GM21381 (cell line): ENCODE data around the gene FAH.

Source experiments
- ATAC-seq: cut with Tn5 transposase; IDR thresholded peaks from one replicate; pipeline ENCODE4 v1.9.1; 2021; ENCODE audit warnings: mild to moderate bottlenecking, moderate library complexity; ENCODE audit not compliant: unreplicated experiment

FAH gene

DNA sequence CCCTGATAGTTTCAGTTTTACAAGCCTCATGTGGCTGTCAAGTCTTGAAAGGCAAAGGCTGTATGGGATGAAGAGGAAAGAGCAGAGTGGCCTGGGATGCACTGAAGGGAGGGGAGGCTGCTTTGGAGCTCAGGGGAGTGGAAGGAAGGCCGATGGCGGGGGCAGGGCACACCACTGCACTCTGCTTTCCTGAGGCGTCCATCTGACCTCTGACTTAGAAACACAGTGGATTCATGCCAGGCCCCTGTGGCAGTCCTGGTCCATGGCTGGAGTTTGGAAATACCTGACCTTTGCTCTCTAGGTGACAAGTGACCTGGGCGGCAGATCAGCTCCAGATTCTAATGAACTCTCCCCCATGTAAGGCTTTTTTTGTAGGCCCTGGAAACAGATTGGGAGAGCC lies 19.0 kb downstream of the FAH start:
- no peak for ATAC-seq

DNA sequence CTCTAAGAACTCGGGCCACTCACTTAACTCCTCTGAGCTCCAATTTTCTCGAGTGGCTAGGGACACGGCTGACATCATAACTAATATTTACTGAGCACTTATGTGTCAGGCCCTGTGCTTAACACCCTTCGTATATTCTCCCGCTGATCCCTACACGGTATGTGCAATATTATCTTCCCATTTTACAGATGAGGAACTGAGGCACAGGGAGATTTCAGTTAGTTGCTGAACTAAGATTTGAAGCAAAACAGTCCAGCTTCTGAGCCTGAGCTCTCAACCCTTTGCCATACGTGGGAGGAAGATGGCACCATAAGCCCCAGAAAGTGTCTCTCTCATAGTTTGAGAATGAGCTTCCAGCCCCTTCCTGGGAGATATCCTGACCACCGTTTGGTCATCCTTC lies 19.6 kb downstream of the FAH start:
- ATAC-seq: no peak

DNA sequence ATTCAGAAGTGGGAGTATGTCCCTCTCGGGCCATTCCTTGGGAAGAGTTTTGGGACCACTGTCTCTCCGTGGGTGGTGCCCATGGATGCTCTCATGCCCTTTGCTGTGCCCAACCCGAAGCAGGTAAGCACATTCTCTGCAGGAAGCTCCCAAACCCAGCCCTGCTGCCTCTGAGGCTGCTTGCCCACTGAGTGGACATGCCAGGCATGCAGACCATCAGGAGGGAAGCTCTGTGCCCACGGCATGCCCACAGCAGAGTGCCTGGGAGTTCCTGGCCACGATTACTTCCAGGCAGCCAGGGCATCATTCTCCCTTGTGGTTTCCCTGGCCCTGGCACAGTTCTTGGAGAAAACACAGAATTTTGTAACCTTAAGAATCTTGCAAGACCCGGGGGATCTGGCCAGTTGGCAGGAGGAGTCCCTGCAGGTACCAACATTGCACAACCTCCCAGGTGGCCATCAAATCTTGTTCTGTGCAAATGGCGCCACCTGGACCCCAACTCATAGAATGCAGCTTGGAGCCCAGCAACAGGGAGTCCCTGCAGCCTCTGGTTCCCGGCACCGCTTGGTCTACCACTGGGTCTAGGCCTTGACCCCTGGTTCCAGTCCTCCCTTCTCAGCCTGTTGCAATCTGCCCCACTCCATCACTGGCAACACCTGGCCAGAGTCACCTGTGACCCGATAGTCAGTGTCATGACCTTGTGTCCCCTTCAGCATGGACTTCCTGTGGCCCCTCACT lies 20.4 kb downstream of the FAH start:
- ATAC-seq: peak; percentile 75

DNA sequence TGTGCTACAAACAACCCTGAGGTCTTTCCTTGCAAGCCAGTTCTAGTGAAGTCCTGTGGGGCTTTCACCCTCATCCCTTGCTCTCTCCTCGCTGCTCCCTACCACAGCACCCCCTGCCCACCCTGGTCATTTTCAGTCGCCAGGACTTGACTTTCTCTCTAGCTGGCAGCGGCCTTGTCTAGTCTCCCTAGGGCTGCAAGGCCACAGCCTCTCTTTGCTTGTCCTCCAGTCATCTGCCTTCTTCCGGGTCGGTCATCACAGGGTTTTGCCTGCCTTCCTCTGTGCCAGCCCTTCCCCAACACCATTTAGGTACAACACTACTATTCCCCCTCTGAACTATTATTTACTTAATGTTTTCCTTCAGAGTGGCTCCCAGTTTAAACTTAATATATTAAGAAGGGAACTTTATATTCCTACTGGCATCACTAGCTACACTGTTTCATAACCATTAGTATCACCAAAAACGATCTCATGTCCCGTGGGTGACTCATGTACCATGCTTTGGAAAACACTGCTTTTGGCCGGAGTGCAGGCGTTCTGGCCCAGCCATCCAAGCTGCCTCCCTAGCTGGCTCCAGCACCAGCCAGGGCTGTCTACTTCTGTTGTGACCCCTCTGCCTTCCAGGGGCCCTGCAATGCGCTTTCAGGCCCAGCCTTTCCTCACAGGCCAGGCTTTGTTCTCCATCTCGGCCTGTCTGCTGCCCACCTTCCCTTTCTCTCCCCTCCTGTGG lies 21.4 kb downstream of the FAH start:
- no peak for ATAC-seq

GRCh38 chr15:80175436-80175835 lies 22.6 kb downstream of the FAH start:
- no peak for ATAC-seq

DNA sequence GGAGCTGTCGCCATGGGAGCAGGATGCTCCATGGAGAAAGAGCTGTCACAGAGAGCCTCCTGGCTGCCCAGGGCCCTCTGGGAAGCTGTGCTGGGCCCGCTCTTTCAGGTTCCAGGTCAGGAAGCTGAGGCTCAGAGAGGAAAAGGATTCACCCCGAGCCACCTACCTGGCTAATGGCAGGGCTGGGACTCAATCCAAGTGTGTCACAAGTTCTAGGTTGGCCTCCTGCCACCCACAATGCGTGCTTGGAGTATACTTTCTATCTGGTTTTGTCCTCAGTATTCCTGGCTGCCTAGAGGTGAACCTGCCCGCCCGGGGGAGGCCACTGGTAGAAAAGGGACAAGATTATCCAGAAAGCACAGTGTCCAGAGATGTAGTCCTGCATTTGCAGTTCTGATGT lies 23.6 kb downstream of the FAH start:
- no peak for ATAC-seq

DNA sequence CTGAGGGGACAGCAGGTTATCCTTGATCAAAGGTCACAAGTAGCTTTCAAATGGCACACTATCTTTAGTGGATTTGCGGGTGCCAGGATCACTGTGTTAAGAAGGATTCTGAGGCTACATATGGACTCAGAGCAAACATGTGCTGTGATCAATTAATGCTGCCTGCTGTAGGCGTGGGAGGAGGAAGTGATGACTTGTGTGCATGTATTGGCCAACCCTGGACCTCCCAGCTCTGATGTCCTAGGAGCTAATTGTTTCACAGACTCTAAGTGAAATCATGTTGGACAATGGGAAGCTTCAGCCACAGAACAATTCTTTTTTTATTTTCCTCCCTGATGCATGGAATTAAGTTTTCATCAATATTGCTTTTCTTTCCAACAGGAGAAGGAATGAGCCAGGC lies 24.4 kb downstream of the FAH start:
- ATAC-seq: no peak

GRCh38 chr15:80179025-80179759 lies 26.4 kb downstream of the FAH start:
- no peak for ATAC-seq

GRCh38 chr15:80179935-80180334 lies 27.1 kb downstream of the FAH start:
- no peak for ATAC-seq

- no peak for ATAC-seq
These were observed 27.7 kb downstream of the FAH start for GRCh38 chr15:80180468-80180867.

DNA sequence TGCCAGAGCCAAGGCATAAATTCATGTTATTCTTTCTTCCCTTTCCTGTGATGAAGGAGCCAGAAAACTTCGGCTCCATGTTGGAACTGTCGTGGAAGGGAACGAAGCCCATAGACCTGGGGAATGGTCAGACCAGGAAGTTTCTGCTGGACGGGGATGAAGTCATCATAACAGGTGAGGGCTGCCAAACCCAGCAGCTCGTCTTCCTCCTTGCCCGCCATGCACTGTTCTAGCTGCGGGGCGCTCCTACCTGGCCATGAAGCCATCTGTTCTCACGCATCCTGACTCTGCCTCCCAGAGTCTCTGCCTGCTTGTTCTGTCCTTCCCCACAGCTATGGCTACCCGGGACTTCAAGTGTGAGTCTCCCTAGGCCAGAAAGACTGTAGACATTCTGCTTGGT lies 28.2 kb downstream of the FAH start:
- no peak for ATAC-seq

DNA sequence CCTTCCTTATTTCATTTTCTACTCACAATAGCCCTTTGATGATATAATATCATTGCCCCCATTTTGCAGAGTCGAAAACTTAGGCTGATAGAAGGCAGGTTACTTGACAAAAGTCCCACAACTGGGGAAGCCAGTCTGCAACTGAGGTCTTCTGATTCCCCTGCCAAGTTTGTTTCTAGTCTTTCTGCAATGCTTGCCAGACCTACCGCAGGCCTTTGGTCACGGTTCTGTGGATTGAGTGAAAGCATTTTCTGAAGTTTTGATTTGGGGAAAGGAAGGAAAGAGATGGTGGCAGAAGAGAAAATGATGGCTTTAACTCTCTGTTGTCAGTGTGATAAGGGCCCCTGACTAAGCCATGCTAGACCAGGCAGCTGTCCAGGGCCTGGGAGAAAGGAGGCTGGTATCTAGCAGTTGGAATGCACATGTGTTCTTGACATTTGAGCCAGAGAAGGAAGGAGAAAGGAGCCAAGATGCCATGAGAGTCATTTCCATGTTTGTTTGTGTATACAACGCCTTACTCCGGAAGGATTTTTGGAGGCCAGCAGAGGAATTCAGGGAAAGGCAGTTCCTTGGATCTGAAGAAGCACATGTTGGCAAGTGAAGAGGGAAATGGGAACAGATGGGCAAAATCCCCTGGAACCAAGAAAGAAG lies 29.9 kb downstream of the FAH start:
- ATAC-seq: no peak

- ATAC-seq: no peak
These were observed 30.5 kb downstream of the FAH start for GRCh38 chr15:80183306-80183705.

GRCh38 chr15:80183886-80184285 lies 31.1 kb downstream of the FAH start:
- ATAC-seq: no peak

- no peak for ATAC-seq
These were observed 31.8 kb downstream of the FAH start for GRCh38 chr15:80184554-80184953.

DNA sequence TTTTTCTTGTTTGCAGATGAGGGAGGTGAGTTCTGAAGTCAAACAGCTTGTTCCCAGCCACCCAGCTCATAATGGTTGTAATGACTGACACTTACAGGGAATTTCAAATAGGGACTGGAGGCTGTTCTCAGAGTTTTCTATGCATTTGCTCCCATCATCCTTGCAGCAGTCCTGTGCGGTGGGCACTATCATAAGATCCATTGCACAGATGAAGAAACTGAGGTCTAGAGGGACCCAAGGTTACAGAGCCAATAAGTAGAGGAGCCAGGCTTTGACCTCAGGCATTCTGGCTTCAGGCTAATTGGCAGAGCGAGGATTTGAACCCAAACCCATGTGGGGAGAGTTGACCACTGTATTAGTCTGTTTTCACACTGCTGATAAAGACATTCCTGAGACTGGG lies 32.4 kb downstream of the FAH start:
- no peak for ATAC-seq

DNA sequence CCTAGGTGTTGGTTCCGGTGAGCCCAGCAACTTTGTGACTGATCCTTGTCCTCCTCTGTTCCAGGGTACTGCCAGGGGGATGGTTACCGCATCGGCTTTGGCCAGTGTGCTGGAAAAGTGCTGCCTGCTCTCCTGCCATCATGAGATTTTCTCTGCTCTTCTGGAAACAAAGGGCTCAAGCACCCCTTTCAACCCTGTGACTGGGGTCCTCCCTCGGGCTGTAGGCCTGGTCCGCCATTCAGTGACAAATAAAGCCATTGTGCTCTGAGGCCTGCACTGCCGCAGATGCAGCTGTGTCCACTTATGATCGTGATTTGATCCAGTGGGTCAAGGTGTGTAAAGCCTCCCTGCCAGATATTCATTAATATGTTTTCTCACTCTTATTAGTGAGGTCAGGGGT lies 33.3 kb downstream of the FAH start:
- ATAC-seq: no peak

GRCh38 chr15:80186597-80186996 lies 33.8 kb downstream of the FAH start:
- no peak for ATAC-seq

GRCh38 chr15:80188251-80188650 lies 35.5 kb downstream of the FAH start:
- ATAC-seq: no peak

DNA sequence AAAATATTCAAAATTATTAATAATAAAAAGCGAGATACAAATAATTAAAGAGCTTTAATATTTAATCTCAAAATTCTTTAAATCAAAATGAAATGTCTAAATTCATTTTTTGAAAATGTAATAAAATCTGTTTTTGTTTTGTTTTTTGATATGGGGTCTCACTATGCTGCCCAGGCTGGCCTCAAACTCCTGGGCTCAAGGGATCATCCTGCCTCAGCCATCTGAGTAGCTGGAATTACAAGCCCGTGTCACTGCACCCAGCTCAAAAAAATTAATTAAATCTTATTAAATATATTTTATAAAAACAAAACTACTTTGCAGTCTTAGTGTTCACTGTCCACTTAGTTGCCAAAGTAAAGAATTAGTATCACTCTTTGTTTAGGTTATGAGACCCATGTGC lies 38.4 kb downstream of the FAH start:
- ATAC-seq: no peak

DNA sequence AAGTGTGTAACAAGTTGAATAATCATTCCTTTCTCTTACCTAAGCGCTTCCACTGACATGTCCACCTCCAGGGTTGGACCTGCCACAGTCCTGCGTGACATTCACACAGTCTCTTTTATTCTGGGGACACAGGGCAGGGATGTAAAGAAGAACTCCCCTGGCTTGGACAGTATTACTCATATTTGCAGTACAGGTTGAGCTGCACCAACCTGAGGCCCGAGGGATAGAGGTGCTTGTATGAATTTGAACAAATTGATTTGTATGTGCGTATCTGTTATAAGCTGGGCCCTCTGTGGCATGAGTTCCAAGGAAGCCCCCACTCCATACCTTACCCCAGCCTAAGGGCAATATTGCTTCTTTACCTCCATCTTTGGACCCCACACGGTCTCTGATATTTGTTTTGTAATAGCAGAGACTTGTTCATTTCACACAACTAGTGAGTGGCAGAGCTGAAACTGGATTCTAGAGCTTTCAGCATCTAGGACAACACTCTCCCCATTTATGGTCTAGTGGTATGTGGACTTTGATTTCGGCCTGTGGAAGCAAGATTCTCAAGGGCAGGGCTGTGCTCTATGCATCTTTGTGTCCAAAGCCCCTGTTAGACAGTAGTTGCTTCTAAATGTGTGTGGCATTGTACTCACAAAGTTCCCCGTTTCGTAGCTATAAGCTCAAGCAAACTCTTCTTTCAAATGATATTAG lies 39.2 kb downstream of the FAH start:
- ATAC-seq: no peak
